Measurements from ENCODE around the gene TBC1D22A.

DNA sequence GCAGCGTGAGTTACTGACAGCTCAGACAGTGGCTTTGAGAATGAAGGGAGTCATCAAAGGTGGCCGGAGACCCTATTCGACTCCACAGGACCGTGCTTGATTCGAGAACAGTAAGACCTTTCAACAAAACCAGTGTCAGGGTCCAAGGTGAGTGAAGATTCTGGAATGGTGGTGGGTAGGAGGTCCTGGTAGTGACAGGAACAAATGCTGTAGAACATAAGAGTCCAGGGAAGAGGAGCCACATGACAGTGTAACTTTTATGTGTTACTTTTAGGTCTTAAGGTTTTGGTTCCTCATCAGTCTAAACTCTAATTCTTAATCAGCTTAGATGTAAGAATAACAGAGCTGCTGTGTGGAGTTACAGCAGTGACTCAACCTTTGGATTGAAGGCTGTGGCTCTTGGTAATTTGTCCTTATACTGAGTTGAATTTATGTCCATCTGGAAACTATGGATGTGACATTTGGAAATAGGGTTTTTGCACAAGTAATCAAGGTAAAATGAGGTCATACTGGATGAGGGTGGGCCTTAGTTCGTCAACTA, 1.8 kb downstream of the TBC1D22A start:
- TF ChIP-seq, protein P1, sequence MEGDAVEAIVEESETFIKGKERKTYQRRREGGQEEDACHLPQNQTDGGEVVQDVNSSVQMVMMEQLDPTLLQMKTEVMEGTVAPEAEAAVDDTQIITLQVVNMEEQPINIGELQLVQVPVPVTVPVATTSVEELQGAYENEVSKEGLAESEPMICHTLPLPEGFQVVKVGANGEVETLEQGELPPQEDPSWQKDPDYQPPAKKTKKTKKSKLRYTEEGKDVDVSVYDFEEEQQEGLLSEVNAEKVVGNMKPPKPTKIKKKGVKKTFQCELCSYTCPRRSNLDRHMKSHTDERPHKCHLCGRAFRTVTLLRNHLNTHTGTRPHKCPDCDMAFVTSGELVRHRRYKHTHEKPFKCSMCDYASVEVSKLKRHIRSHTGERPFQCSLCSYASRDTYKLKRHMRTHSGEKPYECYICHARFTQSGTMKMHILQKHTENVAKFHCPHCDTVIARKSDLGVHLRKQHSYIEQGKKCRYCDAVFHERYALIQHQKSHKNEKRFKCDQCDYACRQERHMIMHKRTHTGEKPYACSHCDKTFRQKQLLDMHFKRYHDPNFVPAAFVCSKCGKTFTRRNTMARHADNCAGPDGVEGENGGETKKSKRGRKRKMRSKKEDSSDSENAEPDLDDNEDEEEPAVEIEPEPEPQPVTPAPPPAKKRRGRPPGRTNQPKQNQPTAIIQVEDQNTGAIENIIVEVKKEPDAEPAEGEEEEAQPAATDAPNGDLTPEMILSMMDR (IDR thresholded peaks at IDR 0.05; ENCODE audit: insufficient read depth, low read depth, low read length), result no peak
- TF ChIP-seq EZH2 (IDR thresholded peaks at IDR 0.05; ENCODE audit: insufficient read depth, low read length), result no peak

All from astrocyte (in vitro differentiated cells and primary cell).